ENCODE measurements around the gene INKA2.

INKA2 gene

DNA sequence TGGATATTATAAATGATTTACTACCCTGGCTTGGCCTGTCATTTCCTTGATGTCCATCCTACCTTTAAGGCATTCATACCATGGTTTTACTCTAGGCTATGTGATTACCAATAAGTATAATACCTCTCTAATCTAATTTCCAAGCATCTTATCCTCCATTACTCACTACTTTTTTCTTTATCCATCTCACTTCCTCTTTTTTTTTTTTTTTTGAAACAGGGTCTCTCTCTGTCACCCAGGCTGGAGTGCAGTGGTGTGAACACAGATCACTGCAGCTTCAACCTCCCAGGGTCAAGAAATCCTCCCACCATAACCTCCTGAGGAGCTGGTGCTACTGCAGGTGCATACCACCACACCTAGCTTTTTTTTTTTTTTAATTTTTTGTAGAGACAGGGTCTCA lies 39.9 kb downstream of the INKA2 start:
- H3K27ac ChIP-seq: no peak overlapping the region
- no peak for TF ChIP-seq ZFX (IDR thresholded peaks at IDR 0.05; ENCODE audit: borderline replicate concordance)
- TF ChIP-seq, protein P1, sequence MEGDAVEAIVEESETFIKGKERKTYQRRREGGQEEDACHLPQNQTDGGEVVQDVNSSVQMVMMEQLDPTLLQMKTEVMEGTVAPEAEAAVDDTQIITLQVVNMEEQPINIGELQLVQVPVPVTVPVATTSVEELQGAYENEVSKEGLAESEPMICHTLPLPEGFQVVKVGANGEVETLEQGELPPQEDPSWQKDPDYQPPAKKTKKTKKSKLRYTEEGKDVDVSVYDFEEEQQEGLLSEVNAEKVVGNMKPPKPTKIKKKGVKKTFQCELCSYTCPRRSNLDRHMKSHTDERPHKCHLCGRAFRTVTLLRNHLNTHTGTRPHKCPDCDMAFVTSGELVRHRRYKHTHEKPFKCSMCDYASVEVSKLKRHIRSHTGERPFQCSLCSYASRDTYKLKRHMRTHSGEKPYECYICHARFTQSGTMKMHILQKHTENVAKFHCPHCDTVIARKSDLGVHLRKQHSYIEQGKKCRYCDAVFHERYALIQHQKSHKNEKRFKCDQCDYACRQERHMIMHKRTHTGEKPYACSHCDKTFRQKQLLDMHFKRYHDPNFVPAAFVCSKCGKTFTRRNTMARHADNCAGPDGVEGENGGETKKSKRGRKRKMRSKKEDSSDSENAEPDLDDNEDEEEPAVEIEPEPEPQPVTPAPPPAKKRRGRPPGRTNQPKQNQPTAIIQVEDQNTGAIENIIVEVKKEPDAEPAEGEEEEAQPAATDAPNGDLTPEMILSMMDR (IDR thresholded peaks at IDR 0.05): no peak

DNA sequence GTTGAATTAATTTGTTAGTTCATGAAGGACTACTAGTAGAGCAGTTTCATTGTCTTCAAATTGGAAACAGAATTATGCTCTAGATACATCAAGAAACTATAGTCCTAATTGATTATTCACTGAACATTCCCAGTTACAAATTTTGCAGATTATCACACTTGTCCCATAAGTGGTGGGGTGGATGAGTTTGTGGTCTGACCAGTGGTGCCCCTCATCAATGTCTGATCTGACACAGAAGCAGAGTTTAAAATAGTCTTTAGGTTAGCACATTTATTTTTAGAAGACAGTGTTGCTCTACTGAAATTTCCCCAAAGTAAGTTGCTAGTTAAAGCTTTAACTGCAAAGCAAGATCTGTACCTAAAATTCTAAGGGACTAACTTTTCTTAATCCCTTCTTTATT lies 42.9 kb downstream of the INKA2 start:
- TF ChIP-seq, protein P1 (IDR thresholded peaks at IDR 0.05): no peak
- no peak for TF ChIP-seq ZFX (IDR thresholded peaks at IDR 0.05; ENCODE audit: borderline replicate concordance)
- no peak overlapping the region for H3K27ac ChIP-seq

DNA sequence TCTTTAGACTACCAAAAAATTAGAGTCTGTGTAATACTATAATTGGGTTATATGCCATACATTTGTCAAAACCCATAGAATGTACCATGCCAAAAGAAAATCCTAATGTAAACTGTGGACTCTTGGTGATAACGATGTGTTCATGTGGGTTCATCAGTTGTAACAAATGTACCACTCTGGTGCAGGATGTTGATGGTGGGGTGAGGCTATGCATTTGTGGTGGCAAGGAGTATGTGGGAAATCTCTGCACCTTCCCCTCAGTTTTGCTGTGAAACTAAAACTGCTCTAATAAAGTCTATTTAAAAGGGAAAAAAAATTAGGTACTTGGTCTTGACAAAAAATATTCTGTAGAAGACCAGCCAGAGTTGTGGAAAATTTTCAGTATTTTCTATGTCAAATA lies 43.4 kb downstream of the INKA2 start:
- H3K27ac ChIP-seq: no peak overlapping the region
- TF ChIP-seq ZFX (IDR thresholded peaks at IDR 0.05; ENCODE audit: borderline replicate concordance): no peak
- TF ChIP-seq, protein P1 (IDR thresholded peaks at IDR 0.05): no peak

DNA sequence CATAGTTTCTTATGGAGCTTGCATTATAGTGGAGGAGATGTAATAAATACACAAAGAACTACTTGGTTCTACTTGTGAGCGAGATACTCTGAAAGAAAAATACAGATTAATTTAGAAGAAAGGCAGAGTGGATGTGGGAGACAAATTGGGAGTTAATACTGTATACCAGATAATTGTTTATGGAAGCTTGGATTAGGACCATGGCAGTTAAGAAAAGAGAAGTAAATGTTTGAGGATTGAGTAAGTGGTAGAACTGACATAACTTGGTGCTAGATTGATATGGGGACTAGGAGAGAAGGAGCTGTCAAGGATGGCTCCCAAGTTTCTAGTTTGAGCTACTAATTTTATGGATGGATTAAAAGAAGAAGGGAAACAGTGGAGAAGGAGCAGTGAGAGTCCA lies 47.3 kb downstream of the INKA2 start:
- no peak overlapping the region for H3K27ac ChIP-seq
- TF ChIP-seq, protein P1 (IDR thresholded peaks at IDR 0.05): no peak
- TF ChIP-seq ZFX (IDR thresholded peaks at IDR 0.05; ENCODE audit: borderline replicate concordance): no peak

DNA sequence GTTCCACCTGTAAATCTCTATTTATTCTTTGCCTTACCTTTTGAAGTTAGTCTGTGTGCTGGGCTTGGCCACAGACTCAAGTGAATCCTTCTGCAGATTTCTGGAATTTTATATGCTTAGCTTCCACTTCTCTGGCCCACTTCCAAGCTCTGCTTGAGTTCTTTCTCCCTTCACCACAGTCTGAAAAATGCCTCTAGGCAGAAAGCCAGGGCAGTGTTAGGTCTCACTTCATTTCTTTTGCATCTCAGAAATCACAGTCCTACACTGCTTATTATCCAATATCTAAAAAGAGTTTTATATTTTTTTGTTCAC lies 48.9 kb downstream of the INKA2 start:
- H3K27ac ChIP-seq: no peak overlapping the region
- TF ChIP-seq ZFX (IDR thresholded peaks at IDR 0.05; ENCODE audit: borderline replicate concordance): no peak
- TF ChIP-seq, protein P1 (IDR thresholded peaks at IDR 0.05): no peak
